Liver (tissue), 3 donors: ENCODE results near the gene ERV3-1.

Experiments
- CTCF ChIP-seq: fragments of 150-350 bp; IDR thresholded peaks from 2 replicates; pipeline ENCODE4 v1.5.1; 2017; ENCODE audit warnings: improper control_type of control experiment, low read depth, low read length; ENCODE audit not compliant: missing input control
- EGR1 ChIP-seq, 2 donors: IDR thresholded peaks; 2 replicates each; pipeline ENCODE4 v1.6.1; 2016 to 2018; ENCODE audit warnings: antibody characterized with exemption in 2 of 2, low read depth in 2 of 2
- GABPA ChIP-seq, 2 donors: IDR thresholded peaks in 1 of 2; conservative IDR thresholded peaks in 1 of 2; 2 replicates each; pipeline ENCODE4 v1.6.1; 2016; ENCODE audit warnings: antibody characterized with exemption in 2 of 2, mild to moderate bottlenecking in 1 of 2, moderate library complexity in 1 of 2
- JUND ChIP-seq, 2 donors: IDR thresholded peaks; 2 replicates each; pipeline ENCODE4 v1.6.1; 2016; ENCODE audit warnings: antibody characterized with exemption in 2 of 2
- MAX ChIP-seq: IDR thresholded peaks from 2 replicates; pipeline ENCODE4 v1.6.1; 2016; ENCODE audit warnings: antibody characterized with exemption
- RAD21 ChIP-seq, 2 donors: IDR thresholded peaks; 2 replicates each; pipeline ENCODE4 v1.6.1; 2016; ENCODE audit warnings: antibody characterized with exemption in 2 of 2, mild to moderate bottlenecking in 2 of 2
- TAF1 ChIP-seq: conservative IDR thresholded peaks from 2 replicates; pipeline ENCODE4 v1.6.1; 2016; ENCODE audit warnings: antibody characterized with exemption, mild to moderate bottlenecking
- YY1 ChIP-seq: IDR thresholded peaks from 2 replicates; pipeline ENCODE4 v1.6.1; 2016; ENCODE audit warnings: antibody characterized with exemption, mild to moderate bottlenecking
- ZBTB33 ChIP-seq: IDR thresholded peaks from 2 replicates; pipeline ENCODE4 v1.6.1; 2016; ENCODE audit warnings: antibody characterized with exemption
- donor health status: healthy.
- donor health status: healthy.

GRCh38 chr7:64992971-64993370 lies 13.5 kb downstream of the ERV3-1 start:
- TF ChIP-seq EGR1 (IDR thresholded peaks at IDR 0.05; ENCODE audit: low read depth in 2 of 2): no peak
- no peak for TF ChIP-seq JUND (IDR thresholded peaks at IDR 0.05)
- no peak for TF ChIP-seq MAX
- TF ChIP-seq GABPA (IDR thresholded peaks at IDR 0.05 in 1 of 2, conservative IDR thresholded peaks at IDR 0.05 in 1 of 2): no peak
- no peak for TF ChIP-seq CTCF
- no peak for TF ChIP-seq ZBTB33
- TF ChIP-seq TAF1: no peak
- no peak for TF ChIP-seq YY1
- TF ChIP-seq RAD21 (IDR thresholded peaks at IDR 0.05): no peak
